Left hindlimb (tissue), 1 donor: ENCODE results near the gene EHF.

ENCODE experiments used
- DNase-seq: peaks from one replicate; pipeline ENCODE4 v3.0.0-alpha.2; 2018

The EHF gene

GRCh38 chr11:34647131-34647530 lies 26.2 kb downstream of the EHF start:
- no peak for DNase-seq

GRCh38 chr11:34647532-34647931 lies 26.6 kb downstream of the EHF start:
- DNase-seq, result no peak

- no peak for DNase-seq
These were observed 27.1 kb downstream of the EHF start for GRCh38 chr11:34648036-34648435.

GRCh38 chr11:34649597-34649996 lies 28.7 kb downstream of the EHF start:
- no peak for DNase-seq

GRCh38 chr11:34650528-34650927 lies 29.6 kb downstream of the EHF start:
- DNase-seq, result no peak

- no peak for DNase-seq
These were observed 30.7 kb downstream of the EHF start for GRCh38 chr11:34651551-34651950.

GRCh38 chr11:34652191-34652973 lies 31.5 kb downstream of the EHF start:
- no peak for DNase-seq

- no peak for DNase-seq
These were observed 32.1 kb downstream of the EHF start for GRCh38 chr11:34653031-34653430.

GRCh38 chr11:34653851-34654482 lies 33.1 kb downstream of the EHF start:
- DNase-seq, result no peak

GRCh38 chr11:34654483-34655334 lies 33.8 kb downstream of the EHF start:
- DNase-seq, result no peak

- DNase-seq, result no peak
These were observed 34.6 kb downstream of the EHF start for GRCh38 chr11:34655335-34656008.

- no peak for DNase-seq
These were observed 35.3 kb downstream of the EHF start for GRCh38 chr11:34656062-34656720.

- DNase-seq, result no peak
These were observed 37.5 kb downstream of the EHF start for GRCh38 chr11:34658071-34659015.

- no peak for DNase-seq
These were observed 38.3 kb downstream of the EHF start for GRCh38 chr11:34659096-34659733.

GRCh38 chr11:34665077-34665835 lies 44.4 kb downstream of the EHF start:
- DNase-seq, result no peak

- no peak for DNase-seq
These were observed 47.1 kb downstream of the EHF start for GRCh38 chr11:34667810-34668582.

GRCh38 chr11:34668583-34669053 lies 47.7 kb downstream of the EHF start:
- DNase-seq, result no peak

GRCh38 chr11:34669458-34669857 lies 48.6 kb downstream of the EHF start:
- DNase-seq, result no peak

- DNase-seq, result no peak
These were observed 50.2 kb downstream of the EHF start for GRCh38 chr11:34671117-34671516.
